Measurements from ENCODE around the gene MANBA.

MANBA gene

GRCh38 chr4:102641793-102642192 is 119.0 kb downstream of the MANBA start:
- no peak overlapping the region for H3K27ac ChIP-seq (ENCODE audit: low read length)
- no peaks in the 10 kb centered on the region for H3K27me3 ChIP-seq (ENCODE audit: control insufficient read depth, insufficient read depth, low read length)
- no peaks in the 10 kb centered on the region for H3K4me1 ChIP-seq (ENCODE audit: control insufficient read depth, insufficient read depth, low read length)
- no peak for DNase-seq (ENCODE audit: low read depth, low spot score)
- H3K9me3 ChIP-seq (ENCODE audit: control insufficient read depth, insufficient read depth, low read length), result no peaks in the 10 kb centered on the region
- no peak overlapping the region for H3K4me3 ChIP-seq (ENCODE audit: low read length)
- H3K36me3 ChIP-seq (ENCODE audit: control insufficient read depth, insufficient read depth, low read length), result 0 out of 2 replicates have a peak, but pooled peaks cover 2% of the 10 kb centered on the region

- no peaks in the 10 kb centered on the region for H3K27me3 ChIP-seq (ENCODE audit: control insufficient read depth, insufficient read depth, low read length)
- DNase-seq (ENCODE audit: low read depth, low spot score), result no peak
- no peak overlapping the region for H3K27ac ChIP-seq (ENCODE audit: low read length)
- WGBS (ENCODE audit: insufficient coverage, insufficient read length), result no CpG with 5 or more reads among the region's 4 CpGs
- H3K4me3 ChIP-seq (ENCODE audit: low read length), result no peak overlapping the region
- 0 out of 2 replicates have a peak, but pooled peaks cover 2% of the 10 kb centered on the region for H3K36me3 ChIP-seq (ENCODE audit: control insufficient read depth, insufficient read depth, low read length)
- no peaks in the 10 kb centered on the region for H3K4me1 ChIP-seq (ENCODE audit: control insufficient read depth, insufficient read depth, low read length)
- no peaks in the 10 kb centered on the region for H3K9me3 ChIP-seq (ENCODE audit: control insufficient read depth, insufficient read depth, low read length)
These were observed 120.1 kb downstream of the MANBA start for GRCh38 chr4:102640669-102641068.

GRCh38 chr4:102639598-102639997 is 121.2 kb downstream of the MANBA start:
- no peaks in the 10 kb centered on the region for H3K27me3 ChIP-seq (ENCODE audit: control insufficient read depth, insufficient read depth, low read length)
- WGBS (ENCODE audit: insufficient coverage, insufficient read length), result no CpG with 5 or more reads among the region's 7 CpGs
- H3K36me3 ChIP-seq (ENCODE audit: control insufficient read depth, insufficient read depth, low read length), result 0 out of 2 replicates have a peak, but pooled peaks cover 2% of the 10 kb centered on the region
- H3K4me3 ChIP-seq (ENCODE audit: low read length), result no peak overlapping the region
- no peak overlapping the region for H3K27ac ChIP-seq (ENCODE audit: low read length)
- no peaks in the 10 kb centered on the region for H3K4me1 ChIP-seq (ENCODE audit: control insufficient read depth, insufficient read depth, low read length)
- H3K9me3 ChIP-seq (ENCODE audit: control insufficient read depth, insufficient read depth, low read length), result no peaks in the 10 kb centered on the region
- DNase-seq (ENCODE audit: low read depth, low spot score), result no peak

GRCh38 chr4:102638621-102639020 is 122.1 kb downstream of the MANBA start:
- no peaks in the 10 kb centered on the region for H3K9me3 ChIP-seq (ENCODE audit: control insufficient read depth, insufficient read depth, low read length)
- no peak overlapping the region for H3K27ac ChIP-seq (ENCODE audit: low read length)
- DNase-seq (ENCODE audit: low read depth, low spot score), result no peak
- H3K36me3 ChIP-seq (ENCODE audit: control insufficient read depth, insufficient read depth, low read length), result 0 out of 2 replicates have a peak, but pooled peaks cover 2% of the 10 kb centered on the region
- no peaks in the 10 kb centered on the region for H3K4me1 ChIP-seq (ENCODE audit: control insufficient read depth, insufficient read depth, low read length)
- WGBS (ENCODE audit: insufficient coverage, insufficient read length), result no CpG with 5 or more reads among the region's 1 CpG
- no peak overlapping the region for H3K4me3 ChIP-seq (ENCODE audit: low read length)
- H3K27me3 ChIP-seq (ENCODE audit: control insufficient read depth, insufficient read depth, low read length), result no peaks in the 10 kb centered on the region

GRCh38 chr4:102637391-102637790 is 123.4 kb downstream of the MANBA start:
- Histone ChIP-seq H3K27me3 (ENCODE audit: control insufficient read depth, insufficient read depth, low read length) (no peaks in the 10 kb centered on the region), H3K36me3 (ENCODE audit: control insufficient read depth, insufficient read depth, low read length) (0 out of 2 replicates have a peak, but pooled peaks cover 2% of the 10 kb centered on the region), H3K9me3 (ENCODE audit: control insufficient read depth, insufficient read depth, low read length) (no peaks in the 10 kb centered on the region), H3K27ac (ENCODE audit: low read length) (no peak overlapping the region), H3K4me1 (ENCODE audit: control insufficient read depth, insufficient read depth, low read length) (no peaks in the 10 kb centered on the region), H3K4me3 (ENCODE audit: low read length) (no peak overlapping the region)
- no peak for DNase-seq (ENCODE audit: low read depth, low spot score)
- WGBS (ENCODE audit: insufficient coverage, insufficient read length), result no CpG with 5 or more reads among the region's 3 CpGs

- DNase-seq (ENCODE audit: low read depth, low spot score), result no peak
- H3K4me1 ChIP-seq (ENCODE audit: control insufficient read depth, insufficient read depth, low read length), result no peaks in the 10 kb centered on the region
- no peak overlapping the region for H3K4me3 ChIP-seq (ENCODE audit: low read length)
- H3K27me3 ChIP-seq (ENCODE audit: control insufficient read depth, insufficient read depth, low read length), result no peaks in the 10 kb centered on the region
- no CpG with 5 or more reads among the region's 6 CpGs for WGBS (ENCODE audit: insufficient coverage, insufficient read length)
- 0 out of 2 replicates have a peak, but pooled peaks cover 2% of the 10 kb centered on the region for H3K36me3 ChIP-seq (ENCODE audit: control insufficient read depth, insufficient read depth, low read length)
- no peak overlapping the region for H3K27ac ChIP-seq (ENCODE audit: low read length)
- H3K9me3 ChIP-seq (ENCODE audit: control insufficient read depth, insufficient read depth, low read length), result no peaks in the 10 kb centered on the region
These were observed 127.7 kb downstream of the MANBA start for GRCh38 chr4:102633100-102633499.

GRCh38 chr4:102632241-102633065 is 128.3 kb downstream of the MANBA start:
- H3K27ac ChIP-seq (ENCODE audit: low read length), result no peak overlapping the region
- H3K4me3 ChIP-seq (ENCODE audit: low read length), result no peak overlapping the region
- H3K9me3 ChIP-seq (ENCODE audit: control insufficient read depth, insufficient read depth, low read length), result no peaks in the 10 kb centered on the region
- WGBS (ENCODE audit: insufficient coverage, insufficient read length), result no CpG with 5 or more reads among the region's 6 CpGs
- no peaks in the 10 kb centered on the region for H3K4me1 ChIP-seq (ENCODE audit: control insufficient read depth, insufficient read depth, low read length)
- H3K27me3 ChIP-seq (ENCODE audit: control insufficient read depth, insufficient read depth, low read length), result no peaks in the 10 kb centered on the region
- no peak for DNase-seq (ENCODE audit: low read depth, low spot score)
- H3K36me3 ChIP-seq (ENCODE audit: control insufficient read depth, insufficient read depth, low read length), result no peaks in the 10 kb centered on the region

GRCh38 chr4:102631616-102632015 is 129.2 kb downstream of the MANBA start:
- no peaks in the 10 kb centered on the region for H3K4me1 ChIP-seq (ENCODE audit: control insufficient read depth, insufficient read depth, low read length)
- no peak overlapping the region for H3K27ac ChIP-seq (ENCODE audit: low read length)
- H3K4me3 ChIP-seq (ENCODE audit: low read length), result no peak overlapping the region
- DNase-seq (ENCODE audit: low read depth, low spot score), result no peak
- no peaks in the 10 kb centered on the region for H3K9me3 ChIP-seq (ENCODE audit: control insufficient read depth, insufficient read depth, low read length)
- H3K27me3 ChIP-seq (ENCODE audit: control insufficient read depth, insufficient read depth, low read length), result no peaks in the 10 kb centered on the region
- no CpG with 5 or more reads among the region's 7 CpGs for WGBS (ENCODE audit: insufficient coverage, insufficient read length)
- H3K36me3 ChIP-seq (ENCODE audit: control insufficient read depth, insufficient read depth, low read length), result no peaks in the 10 kb centered on the region

- WGBS (ENCODE audit: insufficient coverage, insufficient read length), result no CpG with 5 or more reads among the region's 13 CpGs
- no peak overlapping the region for H3K27ac ChIP-seq (ENCODE audit: low read length)
- no peak for DNase-seq (ENCODE audit: low read depth, low spot score)
These were observed 131.1 kb downstream of the MANBA start for GRCh38 chr4:102629673-102630072.

GRCh38 chr4:102627831-102628523 is 132.8 kb downstream of the MANBA start:
- no peaks in the 10 kb centered on the region for H3K36me3 ChIP-seq (ENCODE audit: control insufficient read depth, insufficient read depth, low read length)

More at GRCh38 chr4:102629673-102630072, 131.1 kb downstream of the MANBA start:
- no peak overlapping the region for H3K4me3 ChIP-seq (ENCODE audit: low read length)
- H3K36me3 ChIP-seq (ENCODE audit: control insufficient read depth, insufficient read depth, low read length), result no peaks in the 10 kb centered on the region
- no peaks in the 10 kb centered on the region for H3K4me1 ChIP-seq (ENCODE audit: control insufficient read depth, insufficient read depth, low read length)
- no peaks in the 10 kb centered on the region for H3K27me3 ChIP-seq (ENCODE audit: control insufficient read depth, insufficient read depth, low read length)
- H3K9me3 ChIP-seq (ENCODE audit: control insufficient read depth, insufficient read depth, low read length), result no peaks in the 10 kb centered on the region

More at GRCh38 chr4:102627831-102628523, 132.8 kb downstream of the MANBA start:
- no CpG with 5 or more reads among the region's 3 CpGs for WGBS (ENCODE audit: insufficient coverage, insufficient read length)
- H3K27ac ChIP-seq (ENCODE audit: low read length), result no peak overlapping the region
- H3K4me1 ChIP-seq (ENCODE audit: control insufficient read depth, insufficient read depth, low read length), result no peaks in the 10 kb centered on the region; the same call in 1 of the 2 replicates
- no peaks in the 10 kb centered on the region for H3K9me3 ChIP-seq (ENCODE audit: control insufficient read depth, insufficient read depth, low read length)
- H3K27me3 ChIP-seq (ENCODE audit: control insufficient read depth, insufficient read depth, low read length), result no peaks in the 10 kb centered on the region
- no peak for DNase-seq (ENCODE audit: low read depth, low spot score)
- H3K4me3 ChIP-seq (ENCODE audit: low read length), result no peak overlapping the region
